ENCODE measurements around the gene ZMIZ1.

- TF ChIP-seq EHMT2 (IDR thresholded peaks at IDR 0.05; ENCODE audit: low read depth): no peak
- TF ChIP-seq CTCF (IDR thresholded peaks at IDR 0.05): no peak
Observed at GRCh38 chr10:79211616-79212015, 142.8 kb downstream of the ZMIZ1 start.
